Stomach (tissue), 9 donors: Measurements from ENCODE around the gene EBF3. TPM values are rescaled to one million over a fixed set of nuclear protein-coding genes. Genes with fewer than 3 reads are reported as not detected.

Experiments used
- DNase-seq, 2 donors: peaks; one replicate each; pipeline versions ENCODE4 v3.0.0 to v3.0.0-alpha.2; 2013 to 2019
- H3K27ac ChIP-seq, 5 donors: fragments of 200-600 bp in 4 of 5; sonication (generic) in 4 of 5; one replicate each; pipeline ENCODE4 v1.5.1; 2013 to 2019; ENCODE audit warnings: mild to moderate bottlenecking in 1 of 5, moderate library complexity in 1 of 5
- H3K27me3 ChIP-seq, 3 donors: fragments of 200-600 bp; sonication (generic); one replicate each; pipeline ENCODE4 v1.5.1; 2017 to 2019; ENCODE audit warnings: mixed run types in 1 of 3
- H3K36me3 ChIP-seq, 4 donors: fragments of 200-600 bp; sonication (generic); 1 replicate in 3 of 4; 2 replicates in 1 of 4; pipeline ENCODE4 v1.5.1; 2016 to 2019
- H3K4me1 ChIP-seq, 4 donors: fragments of 200-600 bp; sonication (generic); one replicate each; pipeline ENCODE4 v1.5.1; 2016 to 2019
- H3K4me3 ChIP-seq, 4 donors: fragments of 200-600 bp; sonication (generic) in 3 of 4; one replicate each; pipeline ENCODE4 v1.5.1; 2016 to 2019; ENCODE audit warnings: mild to moderate bottlenecking in 1 of 4
- H3K9me3 ChIP-seq, 4 donors: fragments of 200-600 bp; sonication (generic); one replicate each; pipeline ENCODE4 v1.5.1; 2016 to 2019
- EP300 ChIP-seq: sonication (generic); formaldehyde crosslinking; IDR thresholded peaks from one replicate; pipeline ENCODE4 v1.6.1; 2017; ENCODE audit warnings: antibody characterized with exemption
- POLR2A ChIP-seq, 4 donors: fragments of 450-650 bp; IDR thresholded peaks; one replicate each; pipeline ENCODE4 v1.6.1; 2016; ENCODE audit warnings: antibody characterized with exemption in 4 of 4, control low read depth in 2 of 4, mild to moderate bottlenecking in 1 of 4, moderate library complexity in 1 of 4
- POLR2AphosphoS5 ChIP-seq, 3 donors: sonication (generic); formaldehyde crosslinking; IDR thresholded peaks; one replicate each; pipeline ENCODE4 v1.6.1; 2016; ENCODE audit warnings: antibody characterized with exemption in 3 of 3
- WGBS, 5 donors: extraction: QIAGEN DNeasy Blood & Tissue Kit in 3 of 5; methylation state at CpG; one replicate each; pipeline versions ENCODE4 v1.1.5 to v1.1.7; 2013 to 2018; 5-methylcytosine and 5-hydroxymethylcytosine counted together
- intact Hi-C: fragments of 100-400 bp; cut with DNase I; formaldehyde crosslinking; loops from one replicate; pipeline ENCODE4 v1.15.1; 2023; ENCODE audit warnings: low total_unique reads
- polyA plus RNA-seq, 3 donors: library from polyadenylated mRNA; stranded (reverse); fragments of 200-250 nt; gene quantifications; one replicate each; pipeline ENCODE4 v1.2.3, GENCODE V29; 2013
- total RNA-seq, 5 donors: library from RNA; depleted of rRNA; stranded (reverse); fragments of >200 nt; gene quantifications; one replicate each; pipeline versions ENCODE4 v1.1.0 to v1.2.3, GENCODE V29; 2014 to 2016
- TF ChIP-seq, protein P1 (sequence below), 7 experiments: fragments of 450-650 bp in 4 of 7; fragments of 200-600 bp in 3 of 7; sonication (generic) in 3 of 7; IDR thresholded peaks; one replicate each; pipeline ENCODE4 v1.5.1; 2016 to 2019; ENCODE audit warnings: antibody characterized with exemption in 7 of 7, control low read depth in 2 of 7, mild to moderate bottlenecking in 1 of 7
- donor health status: healthy with polysubstance abuse.
- donor health status: Bipolar disorder and iron deficiency.
- donor health status: healthy.

EBF3 gene
- total and polyA plus RNA-seq, 8 donors: 0.19 to 7.3 (median 0.58) TPM; not detected in 3

DNA sequence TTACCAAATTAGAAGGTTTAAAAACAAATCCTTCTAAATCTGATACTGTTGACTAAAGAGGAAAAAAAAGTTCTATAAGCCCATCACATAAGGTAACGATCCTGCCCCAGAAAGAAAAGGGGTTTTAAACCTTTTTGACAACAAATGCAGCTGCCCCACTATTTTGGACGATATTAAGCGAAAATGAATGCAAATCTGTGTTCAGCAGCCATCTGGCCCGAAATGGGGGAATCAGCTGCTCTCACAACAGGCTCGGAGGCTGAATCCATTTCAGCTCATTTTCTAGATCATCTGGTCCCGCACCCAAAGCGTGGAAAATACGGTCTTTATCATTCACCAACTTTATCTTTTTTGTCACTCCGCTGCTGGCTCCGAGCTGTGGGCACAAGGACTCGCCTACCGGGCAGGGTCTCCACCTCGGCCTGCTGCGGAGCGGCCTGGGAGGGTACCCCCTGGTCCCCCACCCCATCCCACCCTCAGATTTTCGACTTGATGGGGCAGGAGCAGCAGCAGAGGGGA, 2.4 kb upstream of the EBF3 start:
- intact Hi-C loops: loop anchor here (5.0 kb wide), 1 partner anchor 934 kb away; no protein-coding TSS in a partner anchor
- Histone ChIP-seq H3K27me3 (peaks cover 71 to 100% (median 97%) of the 10 kb centered on the region in 3 donors), H3K27ac (no peak overlapping the region), H3K4me3 (no peak overlapping the region), H3K36me3 (no peaks in the 10 kb centered on the region), H3K4me1 (peaks cover 38 to 82% (median 65%) of the 10 kb centered on the region in 4 donors), H3K9me3 (no peaks in the 10 kb centered on the region)
- peak in 1 of 2 donors; percentile 20 for DNase-seq
- 11 to 23% (median 11%) methylated on average over 13 to 16 of the region's 16 CpGs for WGBS, 5 donors
- TF ChIP-seq POLR2A (IDR thresholded peaks at IDR 0.05) (no peak), EP300 (no peak), POLR2AphosphoS5 (IDR thresholded peaks at IDR 0.05) (no peak)
- TF ChIP-seq, protein P1, sequence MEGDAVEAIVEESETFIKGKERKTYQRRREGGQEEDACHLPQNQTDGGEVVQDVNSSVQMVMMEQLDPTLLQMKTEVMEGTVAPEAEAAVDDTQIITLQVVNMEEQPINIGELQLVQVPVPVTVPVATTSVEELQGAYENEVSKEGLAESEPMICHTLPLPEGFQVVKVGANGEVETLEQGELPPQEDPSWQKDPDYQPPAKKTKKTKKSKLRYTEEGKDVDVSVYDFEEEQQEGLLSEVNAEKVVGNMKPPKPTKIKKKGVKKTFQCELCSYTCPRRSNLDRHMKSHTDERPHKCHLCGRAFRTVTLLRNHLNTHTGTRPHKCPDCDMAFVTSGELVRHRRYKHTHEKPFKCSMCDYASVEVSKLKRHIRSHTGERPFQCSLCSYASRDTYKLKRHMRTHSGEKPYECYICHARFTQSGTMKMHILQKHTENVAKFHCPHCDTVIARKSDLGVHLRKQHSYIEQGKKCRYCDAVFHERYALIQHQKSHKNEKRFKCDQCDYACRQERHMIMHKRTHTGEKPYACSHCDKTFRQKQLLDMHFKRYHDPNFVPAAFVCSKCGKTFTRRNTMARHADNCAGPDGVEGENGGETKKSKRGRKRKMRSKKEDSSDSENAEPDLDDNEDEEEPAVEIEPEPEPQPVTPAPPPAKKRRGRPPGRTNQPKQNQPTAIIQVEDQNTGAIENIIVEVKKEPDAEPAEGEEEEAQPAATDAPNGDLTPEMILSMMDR (IDR thresholded peaks at IDR 0.05): no peak

DNA sequence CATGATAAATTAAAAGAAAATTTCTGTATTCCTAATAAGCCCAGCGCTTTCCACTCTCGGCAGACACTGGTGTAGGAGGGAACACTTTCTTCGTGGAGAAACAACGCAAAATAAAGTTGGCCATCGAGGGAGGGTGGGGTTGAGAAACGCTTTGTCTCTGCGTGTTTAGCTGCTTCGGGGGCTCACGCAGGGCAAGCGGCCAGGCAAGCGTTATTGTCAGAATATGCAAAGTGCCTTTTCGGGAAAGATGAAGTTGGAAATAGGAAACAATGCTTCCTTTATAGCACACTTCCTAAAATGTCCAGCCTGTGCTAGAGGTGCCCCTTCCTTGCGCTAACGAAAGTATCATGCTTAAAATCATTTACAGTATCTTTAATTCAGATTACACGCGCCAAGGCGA, 1.9 kb upstream of the EBF3 start:
- WGBS, 5 donors: 11 to 23% (median 12%) methylated on average over 17 of the region's 17 CpGs
- no peak for DNase-seq
- intact Hi-C loops: loop anchor here (5.0 kb wide), 1 partner anchor 934 kb away; no protein-coding TSS in a partner anchor

DNA sequence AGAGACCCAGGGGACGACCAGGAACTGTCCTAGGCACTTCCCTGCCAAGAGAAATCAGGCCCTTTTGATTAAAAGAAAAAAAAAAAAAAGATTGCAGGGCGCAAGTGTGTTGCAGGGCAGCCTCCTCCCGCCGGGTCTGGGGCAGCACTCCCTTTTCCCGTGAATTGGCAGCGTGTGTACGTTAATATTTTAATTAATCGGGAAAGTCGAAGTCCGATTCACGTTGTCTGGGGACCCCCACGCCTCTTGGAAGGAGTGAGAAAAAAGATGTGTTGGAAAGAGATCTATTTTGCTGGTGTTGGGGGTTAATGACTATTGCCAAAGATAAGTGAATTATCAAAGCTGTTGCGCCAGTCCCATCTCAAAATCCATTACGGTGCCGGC, 1.3 kb upstream of the EBF3 start:
- peak in 1 of 2 donors; percentile 5 for DNase-seq
- H3K36me3 ChIP-seq: no peaks in the 10 kb centered on the region
- intact Hi-C loops: loop anchor here (5.0 kb wide), 1 partner anchor 933 kb away; no protein-coding TSS in a partner anchor
- H3K4me3 ChIP-seq: peak overlapping the region in 2 of 4 donors; percentile 26 to 70
- TF ChIP-seq, protein P1 (IDR thresholded peaks at IDR 0.05): no peak
- TF ChIP-seq EP300 (no peak), POLR2AphosphoS5 (IDR thresholded peaks at IDR 0.05) (no peak), POLR2A (IDR thresholded peaks at IDR 0.05) (no peak)
- peak overlapping the region in 1 of 5 donors; percentile 14 for H3K27ac ChIP-seq
- 12 to 17% (median 14%) methylated on average over 14 to 15 of the region's 15 CpGs for WGBS, 5 donors
- H3K9me3 ChIP-seq: no peaks in the 10 kb centered on the region
- peaks cover 71 to 100% (median 97%) of the 10 kb centered on the region in 3 donors for H3K27me3 ChIP-seq
- peaks cover 31 to 71% (median 55%) of the 10 kb centered on the region in 4 donors for H3K4me1 ChIP-seq

More for the DNA sequence above, 1.9 kb upstream of the EBF3 start:
- peaks cover 33 to 77% (median 60%) of the 10 kb centered on the region in 4 donors for H3K4me1 ChIP-seq
- H3K27ac ChIP-seq: no peak overlapping the region
- H3K27me3 ChIP-seq: peaks cover 71 to 100% (median 97%) of the 10 kb centered on the region in 3 donors
- TF ChIP-seq POLR2A (IDR thresholded peaks at IDR 0.05) (no peak), POLR2AphosphoS5 (IDR thresholded peaks at IDR 0.05) (no peak), EP300 (no peak)
- TF ChIP-seq, protein P1 (IDR thresholded peaks at IDR 0.05): no peak
- H3K9me3 ChIP-seq: no peaks in the 10 kb centered on the region
- H3K36me3 ChIP-seq: no peaks in the 10 kb centered on the region
- no peak overlapping the region for H3K4me3 ChIP-seq

DNA sequence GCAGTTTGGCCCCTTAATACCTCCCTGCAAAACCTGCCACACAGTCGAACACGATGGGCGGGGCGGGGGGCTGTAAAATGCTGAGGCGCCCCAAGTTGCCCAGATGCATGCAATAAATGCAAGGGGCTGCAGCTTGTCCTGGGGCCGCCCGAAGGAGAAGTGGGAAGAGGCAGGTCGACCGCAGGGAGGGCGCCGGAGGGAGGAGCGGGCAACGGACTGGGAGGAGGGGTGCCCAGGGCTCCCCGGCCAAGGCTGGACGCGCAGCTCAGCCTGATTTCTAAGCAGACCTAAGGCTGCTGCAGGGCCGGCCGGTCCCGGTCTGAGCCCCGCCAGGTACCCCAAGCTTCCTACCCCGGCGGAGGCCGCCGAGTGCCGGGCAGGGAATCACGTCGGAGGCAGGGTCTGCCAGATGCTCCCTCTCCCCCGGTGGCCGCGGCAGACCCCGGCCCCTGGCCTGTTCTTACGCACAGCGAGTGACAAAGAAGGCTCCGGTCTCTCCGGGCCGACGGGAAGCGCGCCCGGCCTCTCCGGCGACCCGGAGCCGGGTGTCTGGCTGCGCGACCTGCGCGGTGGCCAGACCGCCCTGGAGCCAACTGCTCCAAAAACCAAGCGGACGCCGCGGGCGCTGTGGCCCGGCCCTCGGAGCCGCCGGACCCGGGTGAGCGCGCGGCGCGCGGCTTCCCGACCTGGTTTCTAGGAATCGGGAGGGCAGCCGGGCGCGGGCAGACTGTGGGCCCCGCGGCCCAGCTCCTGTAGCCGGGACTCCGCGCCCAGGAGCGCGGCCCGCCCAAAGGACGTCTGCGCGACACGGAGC, 744 bp upstream of the EBF3 start:
- peak in 1 of 2 donors; percentile 35 for DNase-seq
- intact Hi-C loops: loop anchor here (5.0 kb wide), 1 partner anchor 933 kb away; no protein-coding TSS in a partner anchor
- Histone ChIP-seq H3K9me3 (no peaks in the 10 kb centered on the region), H3K27ac (peak overlapping the region in 2 of 5 donors; percentile 14 to 19), H3K36me3 (no peaks in the 10 kb centered on the region), H3K4me1 (peaks cover 31 to 71% (median 55%) of the 10 kb centered on the region in 4 donors), H3K4me3 (peak overlapping the region; percentile 26 to 70 (median 44)), H3K27me3 (peaks cover 73 to 100% (median 97%) of the 10 kb centered on the region in 3 donors)
- TF ChIP-seq POLR2A (IDR thresholded peaks at IDR 0.05) (no peak), POLR2AphosphoS5 (IDR thresholded peaks at IDR 0.05) (no peak), EP300 (no peak)
- TF ChIP-seq, protein P1 (IDR thresholded peaks at IDR 0.05): no peak
- 4 to 9% (median 5%) methylated on average over 31 to 82 of the region's 82 CpGs for WGBS, 5 donors
